HG03196 (cell line): ENCODE data around the gene DOK7.

Experiments used
- ATAC-seq: cut with Tn5 transposase; IDR thresholded peaks from one replicate; pipeline ENCODE4 v1.9.1; 2021; ENCODE audit not compliant: unreplicated experiment

DOK7 gene

GRCh38 chr4:3461515-3462291, 1.4 kb upstream of the DOK7 start:
- ATAC-seq, result no peak

- no peak for ATAC-seq
Measured at GRCh38 chr4:3462321-3462789, 751 bp upstream of the DOK7 start.

DNA sequence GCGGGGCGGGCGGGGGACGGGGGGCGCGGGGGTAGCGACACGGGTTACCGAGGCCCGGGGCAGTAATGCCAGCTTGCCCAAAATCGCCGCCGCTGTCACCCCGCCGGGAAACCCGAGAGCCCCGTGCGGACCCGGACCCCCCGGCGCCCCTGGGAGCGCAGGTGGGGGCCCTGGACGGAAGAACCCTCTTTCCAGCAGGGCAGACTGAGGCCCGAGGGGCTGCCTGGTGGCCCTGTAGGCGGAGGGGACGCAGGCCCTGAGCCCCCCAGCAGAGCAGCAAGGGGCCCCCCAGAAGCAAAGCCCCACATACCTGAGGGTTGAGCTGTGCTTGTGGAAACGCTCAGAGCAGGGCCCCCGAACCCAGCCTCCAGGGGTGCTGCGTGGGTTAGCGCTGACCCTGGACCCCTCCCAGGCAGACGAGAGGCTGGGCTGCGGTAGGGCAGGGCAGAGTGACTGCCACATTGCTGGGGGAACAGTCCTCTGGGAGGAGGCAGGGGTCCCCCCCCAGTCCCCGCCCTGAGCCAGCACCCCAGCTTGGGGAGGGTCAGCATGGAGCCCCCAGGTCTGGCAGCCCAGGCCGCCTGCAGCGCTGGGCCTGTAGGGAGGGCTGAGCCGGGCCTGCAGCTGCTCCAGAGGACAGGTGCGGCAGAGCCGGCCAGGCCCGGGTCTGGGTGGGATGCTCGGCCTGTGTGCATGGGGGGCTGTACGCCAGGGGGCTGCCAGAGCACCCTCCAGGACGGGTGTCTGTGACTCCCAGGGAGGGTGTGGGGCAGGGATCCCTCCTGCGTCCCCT, 646 bp downstream of the DOK7 start:
- ATAC-seq, result no peak

GRCh38 chr4:3464349-3464905, 1.3 kb downstream of the DOK7 start:
- ATAC-seq, result no peak

DNA sequence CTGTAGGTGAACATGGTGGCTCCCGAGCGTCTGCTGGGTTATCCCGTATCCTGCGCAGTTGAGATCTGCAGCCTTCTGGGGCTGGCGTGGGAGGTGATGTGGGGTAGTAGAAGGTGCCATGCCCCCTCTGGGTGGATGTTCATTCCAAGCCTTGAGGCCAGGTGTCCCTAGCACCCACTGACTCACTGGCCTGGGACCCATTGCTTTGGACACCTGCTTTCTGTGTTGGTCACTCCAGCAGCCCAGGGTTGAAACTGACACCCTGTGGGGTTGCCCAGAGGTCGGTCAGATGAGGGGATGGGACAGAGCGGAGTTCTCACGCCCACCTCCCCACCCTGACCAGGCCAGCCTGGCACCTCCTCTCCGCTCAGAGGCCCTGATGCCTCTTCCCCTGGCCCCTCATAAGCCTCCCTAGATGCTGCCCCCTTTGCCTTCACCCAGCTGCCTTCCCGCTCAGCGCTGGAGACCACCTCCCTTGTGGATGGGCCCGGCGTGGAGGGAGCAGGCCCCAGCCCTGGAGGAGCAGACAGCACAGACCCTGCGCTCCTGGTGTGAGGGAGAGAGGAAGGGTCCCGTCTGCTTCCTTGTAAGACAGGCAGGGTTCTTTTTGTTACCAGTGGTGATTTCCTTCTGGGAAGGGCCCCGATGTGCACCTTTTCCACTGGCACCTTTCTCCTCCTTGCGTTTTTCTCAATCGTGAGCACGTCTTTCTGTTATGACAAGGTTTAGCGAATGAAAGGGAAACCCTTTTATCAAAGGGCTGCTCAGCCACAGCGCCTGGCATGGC, 2.0 kb downstream of the DOK7 start:
- no peak for ATAC-seq

- no peak for ATAC-seq
Measured at GRCh38 chr4:3465698-3466671, 2.9 kb downstream of the DOK7 start.

DNA sequence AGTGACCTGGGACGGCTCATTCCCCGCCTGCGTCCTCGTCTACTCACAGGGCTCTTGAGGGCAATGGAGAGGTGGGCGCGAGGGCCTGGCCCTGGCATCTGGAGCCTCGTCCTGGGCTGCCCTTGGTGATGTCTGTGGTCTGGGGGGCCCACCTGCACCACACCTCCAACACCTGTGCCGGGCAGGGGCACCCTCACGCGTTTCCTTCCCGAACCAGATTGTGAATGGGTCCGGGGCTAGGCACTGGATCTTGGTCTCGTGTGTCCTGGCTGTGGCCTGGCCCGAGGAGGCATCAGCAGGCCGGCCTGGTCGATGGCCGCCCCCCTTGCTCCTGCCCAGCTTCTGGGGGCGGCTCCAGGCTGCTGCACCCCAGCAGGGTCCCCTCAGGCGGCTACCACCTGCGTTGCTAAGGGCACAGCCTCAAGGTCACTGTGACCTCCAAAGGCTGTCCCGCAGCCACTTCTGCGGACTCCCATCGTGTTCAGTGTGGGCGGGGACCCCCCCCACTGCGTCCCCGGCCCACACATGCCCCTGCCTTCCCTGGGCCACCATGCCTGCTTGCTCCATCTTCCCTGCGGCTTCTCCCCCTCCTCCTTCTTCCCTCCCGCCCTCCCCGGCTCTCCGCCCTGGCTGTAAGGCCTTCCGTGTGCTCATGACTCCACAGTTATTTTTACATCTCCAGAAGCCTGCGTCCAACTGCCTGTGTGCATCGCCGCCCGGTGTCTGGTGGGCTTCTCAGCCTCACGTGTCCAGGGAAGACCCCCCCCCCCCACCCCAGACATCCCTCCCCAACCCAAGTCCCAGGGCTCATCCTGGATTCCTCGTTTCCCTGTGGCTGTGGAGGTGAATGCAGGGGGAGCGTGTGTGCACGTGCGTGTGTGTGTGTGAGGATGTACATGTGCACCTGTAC, 3.8 kb downstream of the DOK7 start:
- no peak for ATAC-seq

DNA sequence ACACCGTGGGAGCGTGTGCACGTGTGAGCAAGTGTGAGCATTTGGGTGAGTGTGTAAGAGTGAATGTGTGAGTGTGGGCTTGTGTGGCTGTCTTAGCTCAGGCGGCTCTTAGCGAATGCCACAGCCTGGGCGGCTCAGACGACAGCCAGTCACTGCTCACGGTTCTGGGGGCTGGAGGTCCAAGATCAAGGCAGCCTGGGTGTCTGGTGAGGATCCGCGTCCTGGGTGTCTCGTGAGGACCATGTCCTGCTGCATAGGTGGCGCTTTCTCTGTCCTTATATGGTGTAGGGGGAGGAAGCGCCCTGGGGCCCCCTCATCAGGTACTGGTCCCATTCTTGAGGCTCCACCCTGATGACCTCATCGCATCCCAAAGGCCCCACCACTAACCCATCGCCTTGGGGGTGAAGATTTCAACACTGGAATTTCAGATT, 4.5 kb downstream of the DOK7 start:
- no peak for ATAC-seq

- ATAC-seq, result no peak
Measured at GRCh38 chr4:3468154-3468553, 5.0 kb downstream of the DOK7 start.

DNA sequence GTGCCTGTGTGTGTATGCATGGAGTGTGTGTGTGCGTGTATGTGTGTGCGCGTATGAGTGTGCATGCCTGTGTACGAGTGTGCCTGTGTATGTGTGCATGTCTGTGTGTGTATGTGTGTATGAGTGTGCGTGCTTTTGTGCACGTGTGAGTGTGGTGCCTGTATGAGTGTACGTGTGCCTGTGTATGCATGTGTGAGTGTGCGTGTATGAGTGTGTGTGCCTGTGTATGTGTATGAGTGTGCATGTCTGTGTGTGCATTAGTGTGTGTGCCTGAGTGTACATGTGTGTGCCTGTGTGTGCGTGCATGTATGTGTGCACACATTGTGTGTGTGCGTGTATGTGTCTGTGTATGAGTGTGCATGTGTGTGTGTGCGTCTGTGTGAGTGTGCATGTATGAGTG, 5.7 kb downstream of the DOK7 start:
- no peak for ATAC-seq

DNA sequence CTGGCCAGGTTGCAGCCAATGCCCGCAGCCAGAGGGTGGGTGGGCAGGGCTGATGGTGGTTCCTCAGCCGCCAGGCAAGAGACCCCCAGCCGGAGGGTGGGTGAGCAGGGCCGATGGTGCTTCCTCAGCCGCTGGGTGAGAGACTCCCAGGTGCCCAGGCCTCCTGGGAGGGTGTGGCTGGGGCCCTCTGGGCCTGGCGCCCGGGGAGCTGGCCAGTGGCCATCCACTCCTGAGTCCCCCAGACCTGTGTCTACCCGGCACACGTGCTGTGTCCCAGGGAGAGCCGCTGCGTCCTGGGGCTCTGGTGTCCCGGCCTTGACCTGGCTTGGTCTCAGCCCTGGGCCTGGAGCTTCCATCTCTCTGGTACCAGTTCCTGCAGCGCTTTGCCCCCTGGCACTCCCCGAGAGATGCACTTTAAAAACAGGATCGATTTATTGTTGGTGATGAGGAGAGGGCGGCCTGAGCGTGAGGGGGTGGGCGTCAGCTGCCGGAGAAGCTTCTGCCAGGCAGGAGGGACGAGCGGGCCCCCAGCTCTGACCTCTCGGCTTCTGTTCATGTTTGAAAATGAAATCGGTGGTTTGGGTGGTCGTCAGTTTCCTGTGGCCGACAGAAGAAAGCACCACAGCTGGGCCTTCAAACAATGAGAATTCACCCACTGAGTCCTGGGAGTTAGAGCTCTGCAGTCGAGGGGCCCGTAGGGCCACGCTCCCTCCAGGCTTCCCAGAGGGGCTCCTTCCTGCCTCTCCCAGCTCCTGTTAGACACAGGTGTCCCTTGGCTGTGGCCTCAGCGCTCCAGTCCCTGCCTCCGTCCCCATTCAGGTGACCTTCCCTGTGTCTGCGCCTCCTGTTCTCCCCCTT, 6.5 kb downstream of the DOK7 start:
- no peak for ATAC-seq

DNA sequence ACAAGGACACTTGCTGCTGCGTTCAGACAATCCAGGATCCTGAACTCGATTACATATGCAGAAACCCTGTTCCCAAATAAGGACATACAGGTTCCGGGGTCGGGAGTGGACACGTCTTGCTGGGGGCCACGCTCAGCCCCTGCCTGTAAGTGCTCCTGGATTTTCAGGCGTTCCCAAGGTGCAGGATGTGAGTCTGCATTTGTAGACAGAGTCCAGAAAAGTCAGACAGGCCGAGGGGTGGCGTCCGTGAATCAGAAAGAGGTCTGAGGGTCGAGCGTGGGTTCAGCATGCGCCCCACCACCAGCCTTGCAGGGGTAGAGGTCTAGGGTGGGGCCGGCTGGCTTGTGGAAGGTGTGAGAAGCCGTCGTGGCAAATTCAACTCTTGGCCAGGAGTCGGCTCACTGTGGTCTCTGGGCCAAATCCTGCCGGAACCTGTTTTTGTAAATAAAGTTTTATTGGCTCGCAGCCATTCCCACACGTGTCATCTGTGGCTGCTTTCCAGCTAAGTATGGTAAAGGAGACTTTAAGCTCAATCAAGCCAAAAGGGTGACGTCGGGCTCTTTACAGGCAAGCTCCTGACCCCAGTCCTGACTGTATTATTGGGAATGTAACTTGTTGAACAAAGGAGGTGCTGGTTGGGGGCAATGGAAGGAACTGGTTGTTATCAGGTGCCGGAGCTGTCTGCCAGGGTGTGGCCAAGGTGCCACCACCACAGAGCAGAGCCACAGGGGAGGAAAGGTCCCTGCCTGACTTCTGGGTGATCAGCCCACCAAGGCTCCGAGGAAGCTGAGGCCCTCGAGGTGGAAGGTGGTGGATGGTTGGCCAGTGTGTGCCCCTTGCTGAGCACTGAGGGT, 7.4 kb downstream of the DOK7 start:
- no peak for ATAC-seq

DNA sequence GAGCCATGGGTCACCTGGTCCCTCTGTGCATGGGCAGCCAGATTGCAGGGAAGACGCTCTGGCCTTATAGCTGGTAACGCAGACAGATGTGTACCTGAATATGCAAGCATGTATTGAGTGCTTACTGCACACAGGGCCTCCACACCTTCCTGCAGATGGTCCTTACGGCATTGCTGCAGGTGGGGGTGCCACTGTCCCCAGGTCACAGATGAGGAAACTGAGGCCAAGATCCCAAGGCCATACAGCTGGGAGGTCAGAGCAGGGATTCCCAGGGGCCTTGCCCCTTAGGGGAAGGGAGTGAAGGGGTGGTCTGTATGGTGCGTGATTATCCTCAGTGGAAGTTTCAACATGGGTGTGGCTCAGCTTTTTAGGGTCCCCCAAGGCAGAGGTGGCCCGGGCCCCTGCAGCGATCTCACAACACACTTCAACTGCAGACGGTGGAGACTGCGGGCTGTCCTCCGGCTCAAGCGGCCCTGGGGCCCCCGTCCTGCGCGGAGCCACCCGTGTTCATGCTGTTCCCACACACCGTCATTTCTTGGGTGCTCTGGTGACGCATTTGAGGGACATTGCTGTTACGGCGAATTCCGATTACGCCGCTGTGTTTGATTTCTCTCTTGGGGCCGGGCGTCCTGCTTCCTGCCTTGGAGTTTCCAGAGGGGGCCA, 8.1 kb downstream of the DOK7 start:
- no peak for ATAC-seq

DNA sequence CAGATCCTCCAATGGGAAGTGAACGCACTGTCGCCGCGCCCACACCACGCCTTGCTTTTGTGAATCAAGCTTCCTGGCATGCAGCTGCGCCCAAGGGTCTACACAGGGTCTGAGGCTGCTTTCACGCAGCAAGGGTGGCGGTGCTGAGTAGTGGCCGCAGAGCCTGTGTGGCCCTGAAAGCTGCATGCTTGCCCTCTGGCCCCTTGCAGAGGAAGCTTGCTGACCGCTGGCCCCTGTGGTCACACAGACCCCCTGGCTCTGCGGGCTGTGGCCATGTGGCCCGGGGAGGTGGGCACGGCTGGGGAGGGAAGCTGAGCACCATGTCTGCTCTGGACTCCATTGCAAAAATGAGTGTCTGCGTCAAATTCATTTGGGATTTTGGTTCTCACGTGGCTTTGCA, 8.8 kb downstream of the DOK7 start:
- ATAC-seq, result no peak

DNA sequence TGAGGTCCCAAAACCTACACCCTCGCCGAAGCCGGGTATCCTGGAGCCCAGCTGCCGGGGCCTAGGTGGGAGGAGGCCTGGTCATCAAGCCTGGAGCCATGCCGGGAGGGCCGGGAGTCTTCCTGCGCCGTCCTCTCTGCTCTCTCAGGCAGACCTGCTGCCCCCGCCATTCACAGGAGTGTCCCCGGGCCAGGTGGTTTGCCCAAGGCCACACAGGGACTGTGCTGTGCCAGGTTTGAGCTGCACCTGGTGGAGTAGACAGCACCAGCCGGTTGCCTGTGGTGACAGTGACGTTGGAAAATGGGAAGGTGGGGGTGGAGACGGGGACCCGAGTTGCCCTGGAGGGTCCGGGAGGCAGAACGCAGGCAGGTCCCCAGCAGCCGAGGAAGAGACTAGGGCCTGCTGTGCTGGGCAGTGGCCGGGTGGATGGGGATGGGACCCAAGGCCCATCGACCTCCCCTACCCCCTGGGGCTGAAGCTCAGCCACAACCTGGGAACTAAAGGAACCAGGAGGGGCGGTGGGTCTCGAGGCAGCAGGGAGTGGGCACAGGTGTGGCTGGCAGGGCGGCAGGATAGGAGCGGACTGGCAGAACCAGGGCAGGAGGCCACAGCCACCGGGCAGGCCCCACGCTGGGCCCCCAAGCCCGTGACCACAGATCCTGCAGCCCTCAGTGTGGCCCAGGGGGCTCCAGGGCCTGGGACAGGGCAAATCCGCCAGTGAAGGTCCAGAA, 9.5 kb downstream of the DOK7 start:
- no peak for ATAC-seq
